K562 (cell line): ENCODE results near the gene CCDC70. TPM values are rescaled to one million over a fixed set of nuclear protein-coding genes. Genes with fewer than 3 reads are reported as not detected.
A peak's percentile ranks its signal among the peaks of the same experiment; 100 is the strongest.

Source experiments
- CBFA2T2 ChIP-seq: fragments of 450-650 bp; conservative IDR thresholded peaks from 2 replicates; pipeline ENCODE4 v1.6.1; 2017; ENCODE audit warnings: mild to moderate bottlenecking
- CBX2 ChIP-seq: fragments of 200-600 bp; sonication (generic); IDR thresholded peaks from one replicate; pipeline ENCODE4 v1.6.1; 2012; ENCODE audit warnings: mild to moderate bottlenecking, low read length, inconsistent platforms; ENCODE audit not compliant: insufficient read depth, poor library complexity, severe bottlenecking
- CBX3 ChIP-seq, 2 experiments: IDR thresholded peaks; 1 replicate in 1 of 2; 2 replicates in 1 of 2; pipeline ENCODE4 v1.6.1; 2012; ENCODE audit warnings: inconsistent platforms in 2 of 2, low read length in 2 of 2, borderline replicate concordance in 1 of 2, control low read depth in 1 of 2
- CHD1 ChIP-seq: fragments of 200-600 bp; sonication (generic); IDR thresholded peaks from one replicate; pipeline ENCODE4 v1.6.1; 2012; ENCODE audit warnings: mild to moderate bottlenecking, moderate library complexity, low read length, inconsistent platforms
- KLF1 ChIP-seq: fragments of 450-650 bp; IDR thresholded peaks from 2 replicates; pipeline ENCODE4 v1.6.1; 2016; ENCODE audit warnings: missing genetic modification characterization, missing compliant biosample characterization
- MCM3 ChIP-seq: fragments of 450-650 bp; IDR thresholded peaks from 2 replicates; pipeline ENCODE4 v1.6.1; 2016
- MTA1 ChIP-seq: fragments of 450-650 bp; IDR thresholded peaks from 2 replicates; pipeline ENCODE4 v1.6.1; 2017; ENCODE audit warnings: borderline replicate concordance
- MTA3 ChIP-seq: fragments of 450-650 bp; formaldehyde crosslinking; IDR thresholded peaks from 2 replicates; pipeline ENCODE4 v1.6.1; 2017; ENCODE audit warnings: mild to moderate bottlenecking, borderline replicate concordance
- MYNN ChIP-seq, 2 experiments: sonication (generic); formaldehyde crosslinking in 1 of 2; IDR thresholded peaks; 2 replicates each; pipeline versions ENCODE4 v1.5.0 to v1.6.1; 2016 to 2020; ENCODE audit warnings: antibody characterized with exemption in 1 of 2, missing genetic modification reagents in 1 of 2
- PHB2 ChIP-seq: fragments of 450-650 bp; IDR thresholded peaks from 2 replicates; pipeline ENCODE4 v1.6.1; 2017; ENCODE audit warnings: low read depth
- SMARCE1 ChIP-seq: fragments of 450-650 bp; IDR thresholded peaks from 2 replicates; pipeline ENCODE4 v1.7.1; 2016; ENCODE audit warnings: mild to moderate bottlenecking
- TAF15 ChIP-seq: fragments of 200-400 bp; formaldehyde crosslinking; IDR thresholded peaks from 2 replicates; pipeline ENCODE4 v1.6.1; 2017; ENCODE audit warnings: mild to moderate bottlenecking, low read depth, low read length, moderate library complexity
- ZBTB33 ChIP-seq: sonication (generic); formaldehyde crosslinking; IDR thresholded peaks from 2 replicates; pipeline ENCODE4 v1.8.1; 2023; ENCODE audit warnings: mild to moderate bottlenecking, missing genetic modification reagents
- ZNF121 ChIP-seq: sonication (generic); formaldehyde crosslinking; conservative IDR thresholded peaks from 2 replicates; pipeline ENCODE4 v1.8.0; 2022; ENCODE audit warnings: missing genetic modification reagents
- polyA plus RNA-seq, 8 experiments: library from polyadenylated mRNA; depleted of rRNA in 4 of 8; stranded (reverse) in 5 of 8; unstranded in 3 of 8; fragments of >200 nt; fragmentation: Nextera tagmentation in 2 of 8; fragmentation: Illumina TruSeq in 1 of 8; extraction: Ambion mirVana in 2 of 8; extraction: Trizol in 1 of 8; gene quantifications; 2 replicates each; pipeline versions ENCODE4 v1.2.1 to v1.2.3, GENCODE V29; 2011 to 2014; ENCODE audit warnings: inconsistent platforms in 1 of 8, missing spikeins in 1 of 8
- total RNA-seq, 7 experiments: library from RNA; depleted of rRNA in 6 of 7; stranded (reverse); fragments of >200 nt in 6 of 7; fragmentation: Illumina TruSeq in 2 of 7; extraction: Trizol in 2 of 7; gene quantifications; 2 replicates each; pipeline versions ENCODE4 v1.2.1 to v1.2.3, GENCODE V29; 2011 to 2021; ENCODE audit warnings: low replicate concordance in 1 of 7
- TF ChIP-seq, protein P1 (sequence below): sonication (generic); formaldehyde crosslinking; IDR thresholded peaks from 2 replicates; pipeline ENCODE4 v1.8.0; 2022; ENCODE audit warnings: mild to moderate bottlenecking, missing genetic modification reagents
- TF ChIP-seq, protein P2 (sequence below): fragments of 250-450 bp; sonication (Bioruptor Pico); IDR thresholded peaks from 2 replicates; pipeline ENCODE4 v1.5.1; 2021; ENCODE audit warnings: mild to moderate bottlenecking
- TF ChIP-seq, protein P3 (sequence below): sonication (generic); formaldehyde crosslinking; IDR thresholded peaks from 2 replicates; pipeline ENCODE4 v1.8.1; 2022; ENCODE audit warnings: missing genetic modification reagents
- TF ChIP-seq, protein P4 (sequence below): sonication (generic); formaldehyde crosslinking; IDR thresholded peaks from 2 replicates; pipeline ENCODE4 v1.8.0; 2022; ENCODE audit warnings: missing genetic modification reagents, mild to moderate bottlenecking, borderline replicate concordance
- TF ChIP-seq, protein P5 (sequence below): fragments of 450-650 bp; IDR thresholded peaks from 2 replicates; pipeline ENCODE4 v1.6.1; 2016

Gene CCDC70
- total and polyA plus RNA-seq, 9 of the 15 experiments (the other 6 are each of a cell fraction or from before 2014, with no cell fraction given) = not detected

DNA sequence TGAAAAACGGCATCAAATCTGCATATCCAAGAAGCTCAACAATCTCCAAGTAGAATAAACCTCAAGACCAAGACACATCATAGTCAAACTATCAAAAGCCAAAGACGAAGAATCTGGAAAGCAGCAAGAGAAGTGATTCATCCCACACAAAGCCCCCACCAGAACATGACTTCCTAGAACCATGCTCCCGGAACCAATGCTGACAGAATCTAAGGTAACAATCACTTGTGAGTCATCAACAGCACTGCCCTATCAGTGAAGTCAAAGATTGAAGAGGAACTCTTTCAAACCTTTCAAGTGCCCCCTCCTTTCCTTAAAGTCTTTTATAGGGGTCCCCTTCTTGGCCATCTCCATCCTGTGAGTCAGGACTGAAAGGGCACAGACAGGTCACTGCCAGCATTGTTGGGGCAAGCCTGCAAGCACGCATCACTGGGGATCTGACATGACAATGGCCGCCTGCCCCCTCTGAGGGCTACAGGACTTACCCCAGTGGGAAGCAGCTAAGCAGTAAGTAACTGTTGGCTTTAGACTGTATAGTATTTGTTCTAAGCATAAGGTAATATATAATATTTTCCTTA, at the start of gene CCDC70 (continued):
- TF ChIP-seq, protein P1, sequence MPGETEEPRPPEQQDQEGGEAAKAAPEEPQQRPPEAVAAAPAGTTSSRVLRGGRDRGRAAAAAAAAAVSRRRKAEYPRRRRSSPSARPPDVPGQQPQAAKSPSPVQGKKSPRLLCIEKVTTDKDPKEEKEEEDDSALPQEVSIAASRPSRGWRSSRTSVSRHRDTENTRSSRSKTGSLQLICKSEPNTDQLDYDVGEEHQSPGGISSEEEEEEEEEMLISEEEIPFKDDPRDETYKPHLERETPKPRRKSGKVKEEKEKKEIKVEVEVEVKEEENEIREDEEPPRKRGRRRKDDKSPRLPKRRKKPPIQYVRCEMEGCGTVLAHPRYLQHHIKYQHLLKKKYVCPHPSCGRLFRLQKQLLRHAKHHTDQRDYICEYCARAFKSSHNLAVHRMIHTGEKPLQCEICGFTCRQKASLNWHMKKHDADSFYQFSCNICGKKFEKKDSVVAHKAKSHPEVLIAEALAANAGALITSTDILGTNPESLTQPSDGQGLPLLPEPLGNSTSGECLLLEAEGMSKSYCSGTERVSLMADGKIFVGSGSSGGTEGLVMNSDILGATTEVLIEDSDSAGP (CRISPR knock-in tag) = no peak
- TF ChIP-seq CBFA2T2 (no peak), SMARCE1 (peak; percentile 49; the same call in 1 of the 2 replicates), MTA3 (no peak), KLF1 (no peak), ZBTB33 (no peak), CBX2 (no peak), MYNN (IDR thresholded peaks at IDR 0.05) (no peak), MYNN (CRISPR knock-in tag; IDR thresholded peaks at IDR 0.05) (no peak), ZNF121 (CRISPR knock-in tag) (no peak), PHB2 (no peak), CBX3 (IDR thresholded peaks at IDR 0.05; ENCODE audit: borderline replicate concordance in 1 of 2, low read length in 2 of 2) (no peak), CHD1 (no peak), MTA1 (no peak), MCM3 (no peak), TAF15 (no peak)
- TF ChIP-seq, protein P2, sequence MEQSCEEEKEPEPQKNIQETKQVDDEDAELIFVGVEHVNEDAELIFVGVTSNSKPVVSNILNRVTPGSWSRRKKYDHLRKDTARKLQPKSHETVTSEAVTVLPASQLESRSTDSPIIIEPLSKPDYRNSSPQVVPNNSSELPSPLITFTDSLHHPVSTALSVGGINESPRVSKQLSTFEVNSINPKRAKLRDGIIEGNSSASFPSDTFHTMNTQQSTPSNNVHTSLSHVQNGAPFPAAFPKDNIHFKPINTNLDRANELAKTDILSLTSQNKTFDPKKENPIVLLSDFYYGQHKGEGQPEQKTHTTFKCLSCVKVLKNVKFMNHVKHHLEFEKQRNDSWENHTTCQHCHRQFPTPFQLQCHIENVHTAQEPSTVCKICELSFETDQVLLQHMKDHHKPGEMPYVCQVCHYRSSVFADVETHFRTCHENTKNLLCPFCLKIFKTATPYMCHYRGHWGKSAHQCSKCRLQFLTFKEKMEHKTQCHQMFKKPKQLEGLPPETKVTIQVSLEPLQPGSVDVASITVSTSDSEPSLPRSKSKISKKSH (CRISPR knock-in tag) = no peak
- TF ChIP-seq, protein P3, sequence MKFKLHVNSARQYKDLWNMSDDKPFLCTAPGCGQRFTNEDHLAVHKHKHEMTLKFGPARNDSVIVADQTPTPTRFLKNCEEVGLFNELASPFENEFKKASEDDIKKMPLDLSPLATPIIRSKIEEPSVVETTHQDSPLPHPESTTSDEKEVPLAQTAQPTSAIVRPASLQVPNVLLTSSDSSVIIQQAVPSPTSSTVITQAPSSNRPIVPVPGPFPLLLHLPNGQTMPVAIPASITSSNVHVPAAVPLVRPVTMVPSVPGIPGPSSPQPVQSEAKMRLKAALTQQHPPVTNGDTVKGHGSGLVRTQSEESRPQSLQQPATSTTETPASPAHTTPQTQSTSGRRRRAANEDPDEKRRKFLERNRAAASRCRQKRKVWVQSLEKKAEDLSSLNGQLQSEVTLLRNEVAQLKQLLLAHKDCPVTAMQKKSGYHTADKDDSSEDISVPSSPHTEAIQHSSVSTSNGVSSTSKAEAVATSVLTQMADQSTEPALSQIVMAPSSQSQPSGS (CRISPR knock-in tag) = no peak
- TF ChIP-seq, protein P4, sequence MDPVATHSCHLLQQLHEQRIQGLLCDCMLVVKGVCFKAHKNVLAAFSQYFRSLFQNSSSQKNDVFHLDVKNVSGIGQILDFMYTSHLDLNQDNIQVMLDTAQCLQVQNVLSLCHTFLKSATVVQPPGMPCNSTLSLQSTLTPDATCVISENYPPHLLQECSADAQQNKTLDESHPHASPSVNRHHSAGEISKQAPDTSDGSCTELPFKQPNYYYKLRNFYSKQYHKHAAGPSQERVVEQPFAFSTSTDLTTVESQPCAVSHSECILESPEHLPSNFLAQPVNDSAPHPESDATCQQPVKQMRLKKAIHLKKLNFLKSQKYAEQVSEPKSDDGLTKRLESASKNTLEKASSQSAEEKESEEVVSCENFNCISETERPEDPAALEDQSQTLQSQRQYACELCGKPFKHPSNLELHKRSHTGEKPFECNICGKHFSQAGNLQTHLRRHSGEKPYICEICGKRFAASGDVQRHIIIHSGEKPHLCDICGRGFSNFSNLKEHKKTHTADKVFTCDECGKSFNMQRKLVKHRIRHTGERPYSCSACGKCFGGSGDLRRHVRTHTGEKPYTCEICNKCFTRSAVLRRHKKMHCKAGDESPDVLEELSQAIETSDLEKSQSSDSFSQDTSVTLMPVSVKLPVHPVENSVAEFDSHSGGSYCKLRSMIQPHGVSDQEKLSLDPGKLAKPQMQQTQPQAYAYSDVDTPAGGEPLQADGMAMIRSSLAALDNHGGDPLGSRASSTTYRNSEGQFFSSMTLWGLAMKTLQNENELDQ (CRISPR knock-in tag) = no peak
- TF ChIP-seq, protein P5, sequence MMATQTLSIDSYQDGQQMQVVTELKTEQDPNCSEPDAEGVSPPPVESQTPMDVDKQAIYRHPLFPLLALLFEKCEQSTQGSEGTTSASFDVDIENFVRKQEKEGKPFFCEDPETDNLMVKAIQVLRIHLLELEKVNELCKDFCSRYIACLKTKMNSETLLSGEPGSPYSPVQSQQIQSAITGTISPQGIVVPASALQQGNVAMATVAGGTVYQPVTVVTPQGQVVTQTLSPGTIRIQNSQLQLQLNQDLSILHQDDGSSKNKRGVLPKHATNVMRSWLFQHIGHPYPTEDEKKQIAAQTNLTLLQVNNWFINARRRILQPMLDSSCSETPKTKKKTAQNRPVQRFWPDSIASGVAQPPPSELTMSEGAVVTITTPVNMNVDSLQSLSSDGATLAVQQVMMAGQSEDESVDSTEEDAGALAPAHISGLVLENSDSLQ = peak; percentile 11; the same call in 1 of the 2 replicates
